Measurements from ENCODE around the gene FAM177A1. TPM values are rescaled to one million over a fixed set of nuclear protein-coding genes. Genes with fewer than 3 reads are reported as not detected.

Gene FAM177A1
- total and polyA plus RNA-seq, 10 of the 15 experiments (the other 5 are each of a cell fraction or from before 2014, with no cell fraction given) = 5.3 to 38.6 (median 20.7) TPM

DNA sequence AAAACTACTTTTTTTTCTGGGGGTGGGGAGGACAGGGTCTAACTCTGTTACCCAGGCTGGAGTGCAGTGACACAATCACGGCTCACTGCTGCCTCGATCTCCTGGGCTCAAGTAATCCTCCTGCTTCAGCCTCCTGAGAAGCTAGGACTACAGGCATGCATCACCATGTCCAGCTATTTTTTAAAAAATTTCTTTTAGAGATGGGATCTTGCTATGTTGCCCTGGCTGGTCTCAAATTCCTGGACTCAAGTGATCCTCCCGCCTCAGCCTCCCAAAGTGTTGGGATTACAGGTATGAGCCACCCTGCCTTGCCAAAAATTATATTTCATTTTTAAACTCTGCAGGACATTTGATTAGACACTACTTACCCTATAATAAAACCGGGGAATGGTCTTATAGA lies 70.2 kb downstream of the FAM177A1 start:
- FAIRE-seq (no peak), ATAC-seq (no peak), DNase-seq (ENCODE audit: low read depth, low spot score) (no peak)
- H3K4me3 ChIP-seq = no peak overlapping the region
- in situ Hi-C loops (cut with MboI) = no loop called here
- WGBS (ENCODE audit: insufficient coverage, insufficient replicate concordance, low lambda C conversion rate, missing lambda C conversion rate) = 97% methylated on average over 4 of the region's 4 CpGs
- peaks cover 8% of the 10 kb centered on the region for H3K79me2 ChIP-seq (ENCODE audit: control insufficient read depth, insufficient read depth, low read length)
- intact Hi-C loops (cut with micrococcal nuclease; ENCODE audit: unreplicated experiment) = no loop called here
- H3K36me3 ChIP-seq (ENCODE audit: control insufficient read depth in 2 of 2, insufficient read depth in 2 of 2, low read length in 1 of 2) = peaks cover 0 to 2% of the 10 kb centered on the region in 2 experiments; a peak in 2 of 4 replicates
- SMC1A ChIA-PET (ENCODE audit: uncharacterized antibody, unreplicated experiment) = no interaction called here
- POLR2A ChIA-PET = no interaction called here
- TF ChIP-seq, protein P1, sequence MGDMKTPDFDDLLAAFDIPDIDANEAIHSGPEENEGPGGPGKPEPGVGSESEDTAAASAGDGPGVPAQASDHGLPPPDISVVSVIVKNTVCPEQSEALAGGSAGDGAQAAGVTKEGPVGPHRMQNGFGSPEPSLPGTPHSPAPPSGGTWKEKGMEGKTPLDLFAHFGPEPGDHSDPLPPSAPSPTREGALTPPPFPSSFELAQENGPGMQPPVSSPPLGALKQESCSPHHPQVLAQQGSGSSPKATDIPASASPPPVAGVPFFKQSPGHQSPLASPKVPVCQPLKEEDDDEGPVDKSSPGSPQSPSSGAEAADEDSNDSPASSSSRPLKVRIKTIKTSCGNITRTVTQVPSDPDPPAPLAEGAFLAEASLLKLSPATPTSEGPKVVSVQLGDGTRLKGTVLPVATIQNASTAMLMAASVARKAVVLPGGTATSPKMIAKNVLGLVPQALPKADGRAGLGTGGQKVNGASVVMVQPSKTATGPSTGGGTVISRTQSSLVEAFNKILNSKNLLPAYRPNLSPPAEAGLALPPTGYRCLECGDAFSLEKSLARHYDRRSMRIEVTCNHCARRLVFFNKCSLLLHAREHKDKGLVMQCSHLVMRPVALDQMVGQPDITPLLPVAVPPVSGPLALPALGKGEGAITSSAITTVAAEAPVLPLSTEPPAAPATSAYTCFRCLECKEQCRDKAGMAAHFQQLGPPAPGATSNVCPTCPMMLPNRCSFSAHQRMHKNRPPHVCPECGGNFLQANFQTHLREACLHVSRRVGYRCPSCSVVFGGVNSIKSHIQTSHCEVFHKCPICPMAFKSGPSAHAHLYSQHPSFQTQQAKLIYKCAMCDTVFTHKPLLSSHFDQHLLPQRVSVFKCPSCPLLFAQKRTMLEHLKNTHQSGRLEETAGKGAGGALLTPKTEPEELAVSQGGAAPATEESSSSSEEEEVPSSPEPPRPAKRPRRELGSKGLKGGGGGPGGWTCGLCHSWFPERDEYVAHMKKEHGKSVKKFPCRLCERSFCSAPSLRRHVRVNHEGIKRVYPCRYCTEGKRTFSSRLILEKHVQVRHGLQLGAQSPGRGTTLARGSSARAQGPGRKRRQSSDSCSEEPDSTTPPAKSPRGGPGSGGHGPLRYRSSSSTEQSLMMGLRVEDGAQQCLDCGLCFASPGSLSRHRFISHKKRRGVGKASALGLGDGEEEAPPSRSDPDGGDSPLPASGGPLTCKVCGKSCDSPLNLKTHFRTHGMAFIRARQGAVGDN (IDR thresholded peaks at IDR 0.05) = no peak
- TF ChIP-seq ATF7 (IDR thresholded peaks at IDR 0.05; ENCODE audit: low read depth) (no peak), SRF (IDR thresholded peaks at IDR 0.05; ENCODE audit: low read depth in 2 of 2, low read length in 2 of 2) (no peak), CREB1 (IDR thresholded peaks at IDR 0.05; ENCODE audit: low read depth) (no peak)
- 0 out of 2 replicates have a peak, but pooled peaks cover 2% of the 10 kb centered on the region for H3K4me1 ChIP-seq (ENCODE audit: control insufficient read depth, insufficient read depth, low read length)
- CTCF ChIA-PET = no interaction called here
- BruUV-seq (replicated peaks) = no TSS peak
- no peaks in the 10 kb centered on the region for H3K27me3 ChIP-seq (replicated peaks in 1 of 2; ENCODE audit: control insufficient read depth in 2 of 2, insufficient read depth in 2 of 2, low read length in 1 of 2)
- no peak overlapping the region for H3K4me2 ChIP-seq (ENCODE audit: control insufficient read depth, insufficient read depth)
- H3K9ac ChIP-seq (ENCODE audit: control insufficient read depth, insufficient read depth, low read length) = no peak overlapping the region
- no peaks in the 10 kb centered on the region for H4K20me1 ChIP-seq (ENCODE audit: control insufficient read depth, insufficient read depth)
- RAD21 ChIA-PET (ENCODE audit: unreplicated experiment) = no interaction called here
- no peaks in the 10 kb centered on the region; the same call in 2 of the 3 replicates for H3K9me3 ChIP-seq (replicated peaks; ENCODE audit: control insufficient read depth, insufficient read depth, low read length)
- no peak overlapping the region for H2AFZ ChIP-seq (ENCODE audit: control insufficient read depth, low read depth, low read length)
- H3K27ac ChIP-seq (ENCODE audit: control insufficient read depth, insufficient read depth) = no peak overlapping the region

Data from GM12878 (cell line).